Stimulated activated CD8-positive, alpha-beta memory T cell treated with anti-CD3 and anti-CD28 coated beads, Interleukin-4, amount 100 ng/mL, for 4 hours (primary cell): Measurements from ENCODE around the gene ST3GAL5.
A peak's percentile ranks its signal among the peaks of the same experiment; 100 is the strongest.

Source experiments
- DNase-seq, 2 donors: peaks; one replicate each; pipeline ENCODE4 v3.0.0-alpha.2; 2020; ENCODE audit warnings: low read depth in 2 of 2, low spot score in 1 of 2

Gene ST3GAL5

GRCh38 chr2:85867556-85868292, 21.1 kb downstream of the ST3GAL5 start:
- DNase-seq = no peak

- no peak for DNase-seq
Measured at GRCh38 chr2:85867121-85867520, 21.7 kb downstream of the ST3GAL5 start.

- DNase-seq = no peak
Measured at GRCh38 chr2:85866165-85866659, 22.6 kb downstream of the ST3GAL5 start.

GRCh38 chr2:85865539-85866164, 23.1 kb downstream of the ST3GAL5 start:
- no peak for DNase-seq

GRCh38 chr2:85864654-85865053, 24.1 kb downstream of the ST3GAL5 start:
- DNase-seq = no peak

GRCh38 chr2:85862426-85862825, 26.4 kb downstream of the ST3GAL5 start:
- DNase-seq = peak in 1 of 2 donors; percentile 41

GRCh38 chr2:85861650-85862049, 27.1 kb downstream of the ST3GAL5 start:
- no peak for DNase-seq

- DNase-seq = no peak
Measured at GRCh38 chr2:85861180-85861579, 27.6 kb downstream of the ST3GAL5 start.

- DNase-seq = no peak
Measured at GRCh38 chr2:85858841-85859240, 29.9 kb downstream of the ST3GAL5 start.

GRCh38 chr2:85854897-85855296, 33.9 kb downstream of the ST3GAL5 start:
- DNase-seq = no peak

GRCh38 chr2:85854166-85854509, 34.7 kb downstream of the ST3GAL5 start:
- DNase-seq = no peak

- no peak for DNase-seq
Measured at GRCh38 chr2:85853499-85854165, 35.2 kb downstream of the ST3GAL5 start.

GRCh38 chr2:85852937-85853498, 35.8 kb downstream of the ST3GAL5 start:
- DNase-seq = peak; percentile 34 to 59

GRCh38 chr2:85852152-85852840, 36.5 kb downstream of the ST3GAL5 start:
- no peak for DNase-seq

- no peak for DNase-seq
Measured at GRCh38 chr2:85851253-85852151, 37.3 kb downstream of the ST3GAL5 start.

GRCh38 chr2:85850451-85850850, 38.3 kb downstream of the ST3GAL5 start:
- no peak for DNase-seq

- DNase-seq = no peak
Measured at GRCh38 chr2:85847051-85847588, 41.7 kb downstream of the ST3GAL5 start.

GRCh38 chr2:85846411-85846810, 42.4 kb downstream of the ST3GAL5 start:
- no peak for DNase-seq

GRCh38 chr2:85844486-85844885, 44.3 kb downstream of the ST3GAL5 start:
- no peak for DNase-seq

- no peak for DNase-seq
Measured at GRCh38 chr2:85843543-85843942, 45.2 kb downstream of the ST3GAL5 start.
